Caco-2 (cell line): ENCODE data around the gene LCMT1. TPM values are rescaled to one million over a fixed set of nuclear protein-coding genes. Genes with fewer than 3 reads are reported as not detected.

Experiments
- BruUV-seq: library from RNA; stranded (reverse); fragments of 400-500 nt; replicated peaks from 2 replicates; lab custom pipeline; 2021; lab: Mats Ljungman, UMichigan
- CTCF ChIA-PET: fragments of 300-600 bp; sonication (Branson Sonifier 250); formaldehyde crosslinking; loops from one replicate; lab custom pipeline; 2022; ENCODE audit warnings: antibody characterized with exemption; lab: Charles Lee
- POLR2A ChIA-PET: fragments of 300-600 bp; sonication (Branson Sonifier 250); formaldehyde crosslinking; loops from one replicate; lab custom pipeline; 2022; ENCODE audit warnings: antibody characterized with exemption; lab: Charles Lee
- DNase-seq, 2 experiments: peaks; one replicate each; pipeline versions ENCODE4 v3.0.0 to v3.0.0-alpha.2; 2020 to 2022
- H3K27me3 ChIP-seq: replicated peaks from 2 replicates; pipeline ENCODE4 v1.6.0; 2011; ENCODE audit warnings: low read length; ENCODE audit not compliant: control insufficient read depth, insufficient read depth
- H3K36me3 ChIP-seq: 2 replicates; pipeline ENCODE4 v1.5.1; 2011; ENCODE audit warnings: low read length; ENCODE audit not compliant: control insufficient read depth, insufficient read depth
- H3K4me1 ChIP-seq: fragments of 250-450 bp; sonication (Bioruptor Pico); 2 replicates; pipeline ENCODE4 v1.5.1; 2020; ENCODE audit warnings: mild to moderate bottlenecking
- H3K4me3 ChIP-seq: 2 replicates; pipeline ENCODE4 v1.5.1; 2011; ENCODE audit warnings: low read depth, mild to moderate bottlenecking, control low read depth, low read length
- H3K9me3 ChIP-seq: fragments of 250-450 bp; sonication (Bioruptor Pico); 2 replicates; pipeline ENCODE4 v1.5.1; 2020; ENCODE audit warnings: mild to moderate bottlenecking, moderate library complexity
- H3K27ac Mint-ChIP-seq: one replicate; pipeline ENCODE4 v1.8.0; 2022; ENCODE audit warnings: mixed read lengths; ENCODE audit not compliant: unreplicated experiment
- H3K27me3 Mint-ChIP-seq: one replicate; pipeline ENCODE4 v1.8.0; 2022; ENCODE audit warnings: mixed read lengths; ENCODE audit not compliant: insufficient read depth, unreplicated experiment
- H3K36me3 Mint-ChIP-seq: one replicate; pipeline ENCODE4 v1.8.0; 2022; ENCODE audit warnings: mild to moderate bottlenecking, mixed read lengths; ENCODE audit not compliant: insufficient read depth, unreplicated experiment
- H3K4me1 Mint-ChIP-seq: one replicate; pipeline ENCODE4 v1.8.0; 2022; ENCODE audit warnings: low read depth, mixed read lengths; ENCODE audit not compliant: unreplicated experiment
- H3K4me3 Mint-ChIP-seq: one replicate; pipeline ENCODE4 v1.8.0; 2022; ENCODE audit warnings: mild to moderate bottlenecking, moderate library complexity, mixed read lengths; ENCODE audit not compliant: unreplicated experiment
- H3K9me3 Mint-ChIP-seq: one replicate; pipeline ENCODE4 v1.8.0; 2022; ENCODE audit warnings: mixed read lengths; ENCODE audit not compliant: unreplicated experiment
- CTCF ChIP-seq, 2 experiments: fragments of 200-600 bp in 1 of 2; IDR thresholded peaks; 1 replicate in 1 of 2; 2 replicates in 1 of 2; pipeline versions ENCODE4 v1.5.1 to v1.8.0; 2011 to 2022; ENCODE audit warnings: antibody characterized with exemption in 1 of 2, control low read depth in 1 of 2, inconsistent platforms in 1 of 2, low read depth in 1 of 2, low read length in 1 of 2, mild to moderate bottlenecking in 1 of 2, moderate library complexity in 1 of 2; ENCODE audit not compliant: insufficient read depth in 1 of 2, severe bottlenecking in 1 of 2, unreplicated experiment in 1 of 2
- intact Hi-C: fragments of 100-400 bp; cut with micrococcal nuclease; formaldehyde crosslinking; loops from one replicate; pipeline ENCODE4 v1.10.0; 2022; ENCODE audit not compliant: unreplicated experiment
- total RNA-seq: library from RNA; stranded (reverse); gene quantifications from 2 replicates; pipeline ENCODE4 v1.2.3, GENCODE V29; 2022

LCMT1 gene
- total RNA-seq, 1 experiment from 2014 or later = 53.9 TPM

DNA sequence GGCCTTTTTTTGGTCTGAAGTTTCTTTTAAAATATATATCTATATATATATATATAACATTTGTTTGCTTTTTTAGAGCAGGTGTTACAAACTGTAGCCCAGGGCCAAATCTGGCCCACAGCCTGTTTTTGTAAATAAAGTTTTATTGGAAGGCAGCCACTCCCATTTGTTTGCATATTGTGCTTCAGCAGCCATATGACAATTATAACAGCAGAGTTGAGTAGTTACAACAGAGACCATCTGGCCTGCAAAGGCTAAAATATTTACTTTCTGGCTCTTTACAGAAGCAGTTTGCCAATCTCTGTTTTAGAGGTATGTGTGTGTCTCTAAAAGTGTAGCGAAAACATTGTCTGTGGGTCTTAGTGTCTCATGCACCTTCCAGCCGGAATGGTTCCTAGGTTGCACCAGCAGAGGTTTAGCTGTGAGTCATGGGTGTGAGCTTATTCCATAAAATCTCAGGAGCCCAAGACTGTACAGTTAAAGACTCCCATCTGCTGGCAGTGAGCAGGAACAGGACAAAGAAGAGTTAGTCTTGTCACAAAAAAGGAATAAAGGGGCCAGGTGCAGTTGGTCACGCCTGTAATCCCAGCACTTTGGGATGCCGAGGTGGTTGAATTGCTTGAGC lies 23.8 kb downstream of the LCMT1 start:
- Mint-ChIP-seq H3K36me3 (peaks cover 46% of the 10 kb centered on the region), H3K27me3 (no peaks in the 10 kb centered on the region), H3K9me3 (no peaks in the 10 kb centered on the region), H3K4me1 (peaks cover 8% of the 10 kb centered on the region), H3K27ac (no peak overlapping the region), H3K4me3 (no peak overlapping the region)
- Histone ChIP-seq H3K9me3 (no peaks in the 10 kb centered on the region), H3K4me1 (no peaks in the 10 kb centered on the region), H3K27me3 (no peaks in the 10 kb centered on the region), H3K4me3 (no peak overlapping the region), H3K36me3 (peaks cover 3% of the 10 kb centered on the region; the same call in 1 of the 2 replicates)
- TF ChIP-seq CTCF (IDR thresholded peaks at IDR 0.05; ENCODE audit: insufficient read depth in 1 of 2, low read depth in 1 of 2, low read length in 1 of 2, severe bottlenecking in 1 of 2, unreplicated experiment in 1 of 2) = peak in 1 of 2 experiments; percentile 26
- no peak for DNase-seq
- POLR2A ChIA-PET = no interaction called here
- CTCF ChIA-PET = interaction anchor here (0.5 to 1.0 kb wide), 5 partner anchors 9 to 117 kb away, joined by 3 to 5 read pairs (median 4); no protein-coding TSS in a partner anchor
- intact Hi-C loops = no loop called here
- BruUV-seq = no TSS peak

GRCh38 chr16:25138130-25138529 lies 26.6 kb downstream of the LCMT1 start:
- BruUV-seq = no TSS peak
- TF ChIP-seq CTCF (IDR thresholded peaks at IDR 0.05; ENCODE audit: insufficient read depth in 1 of 2, low read depth in 1 of 2, low read length in 1 of 2, severe bottlenecking in 1 of 2, unreplicated experiment in 1 of 2) = no peak
- H3K36me3 Mint-ChIP-seq = peaks cover 55% of the 10 kb centered on the region

GRCh38 chr16:25140459-25140858 lies 28.9 kb downstream of the LCMT1 start:
- ChIA-PET POLR2A (no interaction called here), CTCF (no interaction called here)
- no peak for DNase-seq
- no peaks in the 10 kb centered on the region for H3K27me3 ChIP-seq
- H3K4me1 Mint-ChIP-seq = peaks cover 8% of the 10 kb centered on the region
- no peak overlapping the region for H3K4me3 Mint-ChIP-seq
- H3K36me3 ChIP-seq = no peaks in the 10 kb centered on the region; the same call in 1 of the 2 replicates
- H3K27me3 Mint-ChIP-seq = no peaks in the 10 kb centered on the region
- H3K9me3 ChIP-seq = no peaks in the 10 kb centered on the region
- no peak overlapping the region for H3K4me3 ChIP-seq
- TF ChIP-seq CTCF (IDR thresholded peaks at IDR 0.05; ENCODE audit: insufficient read depth in 1 of 2, low read depth in 1 of 2, low read length in 1 of 2, severe bottlenecking in 1 of 2, unreplicated experiment in 1 of 2) = no peak
- intact Hi-C loops = no loop called here
- no TSS peak for BruUV-seq
- H3K4me1 ChIP-seq = no peaks in the 10 kb centered on the region
- H3K36me3 Mint-ChIP-seq = peaks cover 45% of the 10 kb centered on the region
- H3K27ac Mint-ChIP-seq = no peak overlapping the region
- no peaks in the 10 kb centered on the region for H3K9me3 Mint-ChIP-seq

More at GRCh38 chr16:25138130-25138529, 26.6 kb downstream of the LCMT1 start:
- H3K36me3 ChIP-seq = peaks cover 3% of the 10 kb centered on the region; the same call in 1 of the 2 replicates
- POLR2A ChIA-PET = no interaction called here
- Mint-ChIP-seq H3K27me3 (no peaks in the 10 kb centered on the region), H3K9me3 (no peaks in the 10 kb centered on the region), H3K4me3 (no peak overlapping the region), H3K27ac (no peak overlapping the region), H3K4me1 (peaks cover 8% of the 10 kb centered on the region)
- intact Hi-C loops = no loop called here
- H3K9me3 ChIP-seq = no peaks in the 10 kb centered on the region
- CTCF ChIA-PET = interaction anchor here (0.5 to 1.1 kb wide), 2 partner anchors 25 to 41 kb away, joined by 3 to 4 read pairs; no protein-coding TSS in a partner anchor
- no peaks in the 10 kb centered on the region for H3K27me3 ChIP-seq
- H3K4me1 ChIP-seq = no peaks in the 10 kb centered on the region
- H3K4me3 ChIP-seq = no peak overlapping the region
- DNase-seq = no peak
